Effector CD8-positive, alpha-beta T cell (primary cell): ENCODE measurements around the gene SMIM11.
"Not testable (repeated sequence)": the region's sequence is repeated elsewhere in the genome, so short reads cannot be mapped to it uniquely, and the experiment has no call there.

ENCODE experiments used
- DNase-seq: peaks from one replicate; lab custom pipeline; 2025; lab: John Stamatoyannopoulos, UW

Gene SMIM11

DNA sequence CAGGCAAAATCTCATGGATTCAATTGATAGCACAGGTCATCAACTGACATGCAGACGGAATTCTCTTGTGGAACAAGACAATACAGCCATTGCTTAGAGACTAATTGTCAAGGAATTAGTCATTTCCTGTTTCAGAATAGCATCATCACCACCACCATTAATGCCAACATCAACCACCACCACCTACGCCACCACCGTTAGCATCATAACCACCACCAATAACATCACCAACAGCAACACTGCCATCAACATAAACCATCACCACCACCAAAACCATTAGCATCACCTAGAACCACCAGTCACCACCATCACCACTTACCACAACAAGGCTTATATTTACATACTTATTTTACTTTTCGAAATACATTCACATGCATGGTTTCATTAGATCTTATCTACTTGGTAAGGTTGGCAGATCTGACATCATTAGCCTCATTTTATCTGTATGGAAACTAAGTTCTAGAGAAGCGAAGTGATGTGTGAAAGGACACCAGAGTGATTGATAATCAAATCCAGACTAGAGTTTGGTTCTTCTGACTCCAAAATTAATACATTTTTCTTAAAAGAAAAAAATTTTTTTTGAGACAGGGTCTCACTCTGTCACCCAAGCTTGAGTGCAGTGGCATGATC, 42.3 kb downstream of the SMIM11 start:
- DNase-seq, result not testable (repeated sequence)

GRCh38 chr21:34423805-34424204, 48.5 kb downstream of the SMIM11 start, which contains the start of gene SMIM34:
Gene SMIM34, minus strand, starts transcription at chr21:34423951. Its CDS starts 112 bp downstream, at chr21:34423839.
- DNase-seq, result not testable (repeated sequence)

GRCh38 chr21:34427339-34427738, 52.0 kb downstream of the SMIM11 start:
- DNase-seq, result not testable (repeated sequence)

DNA sequence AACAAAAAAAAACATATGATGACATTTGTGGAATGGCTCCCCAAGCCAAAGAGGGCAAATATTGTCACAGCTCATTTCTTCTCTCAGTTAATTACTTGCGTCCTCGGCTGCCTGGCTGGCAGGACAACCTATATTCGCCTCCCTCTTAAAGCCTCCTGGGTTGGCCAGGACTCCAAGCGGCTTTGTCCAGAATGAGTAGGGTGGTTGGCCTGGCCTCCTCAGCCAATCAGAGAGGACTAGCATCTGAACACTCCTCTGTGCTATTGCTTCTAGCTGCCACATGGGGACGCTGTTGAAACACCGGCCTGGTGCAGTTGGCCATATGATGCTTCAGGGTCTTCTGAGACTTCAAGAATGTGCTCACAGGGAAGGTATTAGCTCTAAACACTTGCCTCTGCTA, 53.1 kb downstream of the SMIM11 start:
- not testable (repeated sequence) for DNase-seq

DNA sequence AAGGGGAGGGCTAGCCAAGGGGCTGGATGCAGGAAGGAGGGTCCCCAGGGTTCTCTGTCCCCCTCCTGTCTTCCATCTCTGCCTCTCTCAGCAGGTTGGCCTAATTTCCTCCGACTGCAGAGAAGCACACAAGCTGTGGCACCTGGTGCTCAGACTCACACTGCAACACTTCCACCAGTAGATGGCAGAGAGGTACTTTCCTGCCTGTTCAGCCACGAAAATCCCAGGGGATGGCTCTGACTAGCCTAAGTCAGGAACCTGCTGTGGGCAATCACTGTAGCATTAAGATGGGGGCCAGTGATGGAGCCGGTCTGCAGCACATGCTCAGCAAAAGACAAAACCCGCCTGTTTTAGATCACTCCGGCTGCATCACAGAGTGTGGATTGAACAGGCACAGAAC, 54.4 kb downstream of the SMIM11 start:
- DNase-seq, result not testable (repeated sequence)
